ENCODE measurements around the gene XRCC6. TPM values are rescaled to one million over a fixed set of nuclear protein-coding genes. Genes with fewer than 3 reads are reported as not detected.
"Not testable (repeated sequence)": the region's sequence is repeated elsewhere in the genome, so short reads cannot be mapped to it uniquely, and the experiment has no call there.

Gene XRCC6
- polyA plus RNA-seq, 4 donors: 314 to 396 (median 372) TPM

- peak in 2 of 4 donors; percentile 66 to 72 for DNase-seq (ENCODE audit: low read depth in 4 of 4, low spot score in 2 of 4)
Measured at GRCh38 chr22:41682033-41682807, 61.1 kb downstream of the XRCC6 start.

- no peak for DNase-seq (ENCODE audit: low read depth in 4 of 4, low spot score in 2 of 4)
Measured at GRCh38 chr22:41683052-41683451, 62.0 kb downstream of the XRCC6 start.

GRCh38 chr22:41683616-41684015 is 62.5 kb downstream of the XRCC6 start:
- no peak for DNase-seq (ENCODE audit: low read depth in 4 of 4, low spot score in 2 of 4)

GRCh38 chr22:41684194-41684593 is 63.1 kb downstream of the XRCC6 start:
- no peak for DNase-seq (ENCODE audit: low read depth in 4 of 4, low spot score in 2 of 4)

- not testable (repeated sequence) for DNase-seq (ENCODE audit: low read depth in 4 of 4, low spot score in 2 of 4)
Measured at GRCh38 chr22:41686890-41687289, 65.8 kb downstream of the XRCC6 start.

- DNase-seq (ENCODE audit: low read depth in 4 of 4, low spot score in 2 of 4): no peak
Measured at GRCh38 chr22:41687901-41688364, 66.8 kb downstream of the XRCC6 start.

GRCh38 chr22:41688365-41689211 is 67.5 kb downstream of the XRCC6 start, which contains the start of gene SNU13:
SNU13 (minus strand) TSS chr22:41688867; CDS start chr22:41688796, 71 bp downstream.
- peak in 3 of 4 donors; percentile 70 to 88 (median 80) for DNase-seq (ENCODE audit: low read depth in 4 of 4, low spot score in 2 of 4)

- DNase-seq (ENCODE audit: low read depth in 4 of 4, low spot score in 2 of 4): no peak
Measured at GRCh38 chr22:41690476-41690875, 69.4 kb downstream of the XRCC6 start.

GRCh38 chr22:41695211-41695610 is 74.1 kb downstream of the XRCC6 start:
- DNase-seq (ENCODE audit: low read depth in 4 of 4, low spot score in 2 of 4): no peak

- no peak for DNase-seq (ENCODE audit: low read depth in 4 of 4, low spot score in 2 of 4)
Measured at GRCh38 chr22:41696703-41697102, 75.6 kb downstream of the XRCC6 start.

GRCh38 chr22:41697126-41697775 is 76.2 kb downstream of the XRCC6 start:
- peak; percentile 89 to 92 (median 90) for DNase-seq (ENCODE audit: low read depth in 4 of 4, low spot score in 2 of 4)

GRCh38 chr22:41699264-41700107 is 78.4 kb downstream of the XRCC6 start, which contains the start of gene MEI1:
MEI1 (plus strand) TSS chr22:41699503; CDS start chr22:41699539, 36 bp downstream.
- peak in 3 of 4 donors; percentile 52 to 71 (median 59) for DNase-seq (ENCODE audit: low read depth in 4 of 4, low spot score in 2 of 4)

GRCh38 chr22:41700108-41700364 is 78.9 kb downstream of the XRCC6 start:
- no peak for DNase-seq (ENCODE audit: low read depth in 4 of 4, low spot score in 2 of 4)

- DNase-seq (ENCODE audit: low read depth in 4 of 4, low spot score in 2 of 4): no peak
Measured at GRCh38 chr22:41702763-41703162, 81.7 kb downstream of the XRCC6 start.

- no peak for DNase-seq (ENCODE audit: low read depth in 4 of 4, low spot score in 2 of 4)
Measured at GRCh38 chr22:41709341-41709740, 88.2 kb downstream of the XRCC6 start.

- DNase-seq (ENCODE audit: low read depth in 4 of 4, low spot score in 2 of 4): no peak
Measured at GRCh38 chr22:41713004-41713403, 91.9 kb downstream of the XRCC6 start.
